Adrenal gland (tissue), 12 donors: ENCODE results near the gene METTL13. TPM values are rescaled to one million over a fixed set of nuclear protein-coding genes. Genes with fewer than 3 reads are reported as not detected.

Source experiments
- DNase-seq, 7 donors: peaks; one replicate each; pipeline ENCODE4 v3.0.0-alpha.2; 2019 to 2020
- H3K27ac ChIP-seq, 5 donors: fragments of 200-600 bp; sonication (generic) in 4 of 5; 1 replicate in 3 of 5; 2 replicates in 2 of 5; pipeline versions ENCODE4 v1.5.1 to v1.8.0; 2016 to 2020; ENCODE audit warnings: mild to moderate bottlenecking in 1 of 5
- H3K27me3 ChIP-seq: fragments of 200-600 bp; 2 replicates; pipeline ENCODE4 v1.8.0; 2021
- H3K36me3 ChIP-seq, 2 donors: fragments of 200-600 bp; replicated peaks in 1 of 2; 1 replicate in 1 of 2; 2 replicates in 1 of 2; pipeline versions ENCODE4 v1.5.1 to v1.8.0; 2018 to 2022
- H3K4me1 ChIP-seq, 2 donors: fragments of 200-600 bp; replicated peaks in 1 of 2; 1 replicate in 1 of 2; 2 replicates in 1 of 2; pipeline versions ENCODE4 v1.5.1 to v1.8.0; 2018 to 2021
- H3K4me3 ChIP-seq, 4 donors: fragments of 200-600 bp; sonication (generic) in 3 of 4; one replicate each; pipeline ENCODE4 v1.5.1; 2016 to 2018
- H3K9me3 ChIP-seq, 3 donors: fragments of 200-600 bp; sonication (generic) in 1 of 3; replicated peaks in 1 of 3; 1 replicate in 2 of 3; 2 replicates in 1 of 3; pipeline versions ENCODE4 v1.5.1 to v1.8.0; 2016 to 2021
- CTCF ChIP-seq, 6 experiments: fragments of 450-650 bp in 4 of 6; fragments of 200-600 bp in 2 of 6; sonication (generic) in 1 of 6; IDR thresholded peaks; 1 replicate in 5 of 6; 2 replicates in 1 of 6; pipeline versions ENCODE4 v1.5.1 to v1.8.0; 2016 to 2021; ENCODE audit warnings: antibody characterized with exemption in 6 of 6, mild to moderate bottlenecking in 2 of 6, moderate library complexity in 1 of 6
- POLR2A ChIP-seq, 2 donors: fragments of 450-650 bp; IDR thresholded peaks; one replicate each; pipeline ENCODE4 v1.6.1; 2017; ENCODE audit warnings: antibody characterized with exemption in 2 of 2, mild to moderate bottlenecking in 2 of 2, moderate library complexity in 1 of 2
- WGBS, 4 donors: extraction: QIAGEN DNeasy Blood & Tissue Kit in 2 of 4; methylation state at CpG; one replicate each; pipeline versions ENCODE4 v1.1.5 to v1.1.7; 2013 to 2017; 5-methylcytosine and 5-hydroxymethylcytosine counted together
- intact Hi-C, 2 donors: fragments of 100-400 bp; cut with DNase I; formaldehyde crosslinking; loops; one replicate each; pipeline versions ENCODE4 v1.14.1 to v1.15.0; 2022 to 2023
- polyA plus RNA-seq, 3 donors: library from polyadenylated mRNA; stranded (reverse); fragments of 200-250 nt in 2 of 3; fragments of 350-450 nt in 1 of 3; fragmentation: Illumina TruSeq in 1 of 3; extraction: RNeasy Lipid Tissue Mini Kit (QIAGEN cat#74804) in 1 of 3; gene quantifications; one replicate each; pipeline ENCODE4 v1.2.3, GENCODE V29; 2013 to 2014
- total RNA-seq, 9 donors: library from RNA; depleted of rRNA in 4 of 9; stranded (reverse); fragments of >200 nt in 4 of 9; fragments of 120-200 nt in 1 of 9; fragmentation: NEBNext Ultra II Directional in 1 of 9; extraction: Animal tissue kit (Norgen Biotek cat#: 25700) in 1 of 9; gene quantifications; one replicate each; pipeline versions ENCODE4 v1.1.0 to v1.2.4, GENCODE V29; 2013 to 2023
- donor health status: healthy with polysubstance abuse.
- donor health status: Bipolar disorder and iron deficiency.
- donor health status: DM: yes; HTN: yes; CAD: no.
- donor health status: DM: no; HTN: no; CAD: no.
- donor health status: DM: no; HTN: no; CAD: no.
- donor health status: DM: yes; HTN: yes; CAD: no.

Gene METTL13
- total and polyA plus RNA-seq, 12 donors, result 9.6 to 38.3 (median 29.6) TPM

GRCh38 chr1:171754971-171755370 lies 26.5 kb upstream of the METTL13 start:
- H3K4me1 ChIP-seq, result no peaks in the 10 kb centered on the region
- no peak for DNase-seq
- intact Hi-C loops, result no loop called here
- no peak overlapping the region for H3K4me3 ChIP-seq
- H3K9me3 ChIP-seq, result no peaks in the 10 kb centered on the region
- TF ChIP-seq POLR2A (IDR thresholded peaks at IDR 0.05), result no peak
- no peak for TF ChIP-seq CTCF (IDR thresholded peaks at IDR 0.05)
- H3K36me3 ChIP-seq, result no peaks in the 10 kb centered on the region
- 92 to 100% (median 98%) methylated on average over 1 of the region's 1 CpG for WGBS, 4 donors
- no peak overlapping the region for H3K27ac ChIP-seq
- no peaks in the 10 kb centered on the region for H3K27me3 ChIP-seq

GRCh38 chr1:171756856-171757255 lies 24.6 kb upstream of the METTL13 start:
- Histone ChIP-seq H3K27ac (no peak overlapping the region), H3K36me3 (no peaks in the 10 kb centered on the region), H3K4me1 (no peaks in the 10 kb centered on the region), H3K9me3 (no peaks in the 10 kb centered on the region), H3K27me3 (no peaks in the 10 kb centered on the region), H3K4me3 (no peak overlapping the region)
- intact Hi-C loops, result no loop called here
- WGBS, 4 donors, result 77 to 85% (median 81%) methylated on average over 4 of the region's 4 CpGs
- DNase-seq, result no peak
- no peak for TF ChIP-seq POLR2A (IDR thresholded peaks at IDR 0.05)
- no peak for TF ChIP-seq CTCF (IDR thresholded peaks at IDR 0.05)

GRCh38 chr1:171758011-171758410 lies 23.4 kb upstream of the METTL13 start:
- no peaks in the 10 kb centered on the region for H3K27me3 ChIP-seq
- no peak overlapping the region for H3K27ac ChIP-seq
- intact Hi-C loops, result no loop called here
- DNase-seq, result no peak
- H3K4me3 ChIP-seq, result no peak overlapping the region
- H3K36me3 ChIP-seq, result no peaks in the 10 kb centered on the region
- H3K4me1 ChIP-seq, result no peaks in the 10 kb centered on the region
- TF ChIP-seq POLR2A (IDR thresholded peaks at IDR 0.05) (no peak), CTCF (IDR thresholded peaks at IDR 0.05) (no peak)
- H3K9me3 ChIP-seq, result no peaks in the 10 kb centered on the region

GRCh38 chr1:171762143-171762563 lies 19.3 kb upstream of the METTL13 start:
- Histone ChIP-seq H3K27me3 (no peaks in the 10 kb centered on the region), H3K9me3 (no peaks in the 10 kb centered on the region), H3K4me3 (no peak overlapping the region), H3K4me1 (no peaks in the 10 kb centered on the region), H3K27ac (no peak overlapping the region), H3K36me3 (no peaks in the 10 kb centered on the region)
- TF ChIP-seq POLR2A (IDR thresholded peaks at IDR 0.05) (no peak), CTCF (IDR thresholded peaks at IDR 0.05) (no peak)
- intact Hi-C loops, result loop anchor here in 1 of 2 donors (10.0 kb wide), 1 partner anchor 97 kb away; no protein-coding TSS in a partner anchor
- WGBS, 4 donors, result 80 to 90% (median 86%) methylated on average over 5 to 6 of the region's 6 CpGs
- DNase-seq, result no peak
